Muscle of leg (tissue), 9 donors: ENCODE data around the gene AEBP1. TPM values are rescaled to one million over a fixed set of nuclear protein-coding genes. Genes with fewer than 3 reads are reported as not detected.

ENCODE experiments used
- polyA plus RNA-seq, 8 donors: library from polyadenylated mRNA; unstranded; fragments of 120-200 nt; gene quantifications; one replicate each; pipeline versions ENCODE4 v1.2.1 to v1.2.3, GENCODE V29; 2013; ENCODE audit warnings: inconsistent platforms in 1 of 8, low replicate concordance in 1 of 8; ENCODE audit not compliant: insufficient read length in 8 of 8, insufficient read depth in 1 of 8
- total RNA-seq: library from RNA; stranded (reverse); fragments of 120-200 nt; gene quantifications from one replicate; pipeline ENCODE4 v1.2.4, GENCODE V29; 2013

The AEBP1 gene
- total and polyA plus RNA-seq, 9 donors = 64.8 to 152 (median 93.7) TPM

Other genes starting within 250 kb of the AEBP1 start
- 101 TPM for gene MRPS24, start 234.8 kb upstream of the AEBP1 start, total RNA-seq
- gene MRPS24, start 234.8 kb upstream of the AEBP1 start, polyA plus RNA-seq = 10 to 100 TPM; 67.5 to 97.7 (median 74.4) TPM
- 20.7 TPM for gene URGCP, start 197.7 kb upstream of the AEBP1 start, total RNA-seq
- 10 to 100 TPM; 16.1 to 23.6 (median 20.1) TPM for gene URGCP, start 197.7 kb upstream of the AEBP1 start, polyA plus RNA-seq
- 18.1 TPM for gene UBE2D4, start 177.9 kb upstream of the AEBP1 start, total RNA-seq
- 10 to 100 TPM; 14.6 to 19.9 (median 17.6) TPM for gene UBE2D4, start 177.9 kb upstream of the AEBP1 start, polyA plus RNA-seq
- gene SPDYE1, start 106.4 kb upstream of the AEBP1 start, total RNA-seq = not detected
- gene SPDYE1, start 106.4 kb upstream of the AEBP1 start, polyA plus RNA-seq = 1 to 10 TPM in 2 of 8 donors, under 1 TPM in 6; 0.18 to 2.0 (median 0.60) TPM
- gene DBNL, start 59.6 kb upstream of the AEBP1 start, total RNA-seq = 45.4 TPM
- 10 to 100 TPM; 41.8 to 58.8 (median 48.0) TPM for gene DBNL, start 59.6 kb upstream of the AEBP1 start, polyA plus RNA-seq
- gene PGAM2, start 38.8 kb upstream of the AEBP1 start, total RNA-seq = 412 TPM
- 100 to 1,000 TPM; 116 to 376 (median 255) TPM for gene PGAM2, start 38.8 kb upstream of the AEBP1 start, polyA plus RNA-seq
- gene POLM, start 21.8 kb upstream of the AEBP1 start, total RNA-seq = 9.4 TPM
- 10 to 100 TPM in 7 of 8 donors, 1 to 10 TPM in 1; 9.9 to 18.7 (median 13.7) TPM for gene POLM, start 21.8 kb upstream of the AEBP1 start, polyA plus RNA-seq
- gene POLD2, start 19.2 kb downstream of the AEBP1 start, total RNA-seq = 60.3 TPM
- gene POLD2, start 19.2 kb downstream of the AEBP1 start, polyA plus RNA-seq = 10 to 100 TPM; 75.8 to 93.9 (median 83.7) TPM
- 13.0 TPM for gene MYL7, start 37.0 kb downstream of the AEBP1 start, total RNA-seq
- 10 to 100 TPM in 2 of 8 donors, 1 to 10 TPM in 5, under 1 TPM in 1; 0.70 to 12.9 (median 5.9) TPM for gene MYL7, start 37.0 kb downstream of the AEBP1 start, polyA plus RNA-seq
- gene GCK, start 85.1 kb downstream of the AEBP1 start, total RNA-seq = 4.4 TPM
- 1 to 10 TPM; 3.2 to 9.5 (median 5.5) TPM for gene GCK, start 85.1 kb downstream of the AEBP1 start, polyA plus RNA-seq
- 37.9 TPM for gene YKT6, start 96.6 kb downstream of the AEBP1 start, total RNA-seq
- 10 to 100 TPM; 69.5 to 77.2 (median 73.0) TPM for gene YKT6, start 96.6 kb downstream of the AEBP1 start, polyA plus RNA-seq
- gene CAMK2B, start 221.2 kb downstream of the AEBP1 start, total RNA-seq = 5.9 TPM
- 10 to 100 TPM in 5 of 8 donors, 1 to 10 TPM in 3; 3.1 to 13.9 (median 11.1) TPM for gene CAMK2B, start 221.2 kb downstream of the AEBP1 start, polyA plus RNA-seq